Urothelium cell line (cell line): ENCODE results near the gene GALNT16.

Experiments used
- DNase-seq: peaks from one replicate; pipeline ENCODE4 v3.0.0; 2011; ENCODE audit warnings: low spot score, mixed read lengths
- FAIRE-seq: peaks from 2 replicates; lab custom pipeline; 2011; peaks lifted over from hg19 to GRCh38; lab: Jason Lieb, UNC

GALNT16 gene

DNA sequence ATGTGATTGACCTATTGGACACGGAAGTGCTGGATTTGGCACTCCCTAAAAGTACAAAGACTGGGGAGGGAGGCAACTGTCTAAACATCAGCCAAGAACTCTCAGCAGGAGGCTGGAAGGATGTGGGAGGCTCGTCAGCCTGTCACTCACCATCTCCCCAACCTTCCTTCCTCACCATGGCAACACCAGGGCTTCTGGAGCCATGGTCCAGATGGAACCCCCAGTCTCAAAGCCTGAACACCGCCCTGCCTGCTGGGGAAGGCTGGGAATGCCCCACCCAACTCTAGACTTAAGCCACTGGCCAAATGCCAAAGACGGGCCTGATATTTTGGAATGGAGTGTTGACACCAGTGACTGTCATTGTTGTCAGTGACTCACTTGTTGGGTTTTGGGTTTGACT lies 55.3 kb downstream of the GALNT16 start:
- DNase-seq, result no peak
- no peak for FAIRE-seq

DNA sequence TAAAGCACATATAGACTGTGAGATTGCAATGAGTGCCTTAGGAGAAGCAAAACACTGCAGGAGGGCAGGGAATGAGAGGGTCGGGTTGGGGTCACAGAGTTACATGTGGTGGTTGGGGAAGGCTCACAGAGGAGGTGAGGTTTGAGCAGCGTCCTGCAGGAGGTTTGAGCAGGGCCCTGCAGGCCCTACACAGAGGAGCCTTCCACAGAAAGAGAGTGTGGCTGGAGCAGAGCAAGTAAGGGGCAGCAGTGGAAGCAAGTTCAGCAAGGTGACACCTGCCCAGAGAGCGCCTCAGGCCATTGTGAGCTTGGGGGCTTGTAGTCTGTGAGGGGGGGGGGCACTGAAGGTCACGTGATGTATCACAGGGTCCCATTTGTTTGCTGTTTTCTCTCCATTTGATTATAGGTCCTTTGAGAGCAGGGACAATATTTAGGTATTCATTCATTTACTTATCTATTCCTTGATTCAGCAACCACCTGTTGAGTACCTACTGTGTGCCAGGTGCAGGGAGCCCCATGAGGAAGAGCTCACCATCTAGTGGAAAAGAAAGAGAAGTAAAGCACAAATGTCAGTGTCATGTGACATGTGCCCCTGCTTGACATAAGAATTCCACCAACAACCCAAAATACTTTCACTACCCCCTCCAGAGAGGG lies 56.6 kb downstream of the GALNT16 start:
- FAIRE-seq, result peak; percentile 90
- DNase-seq, result no peak

DNA sequence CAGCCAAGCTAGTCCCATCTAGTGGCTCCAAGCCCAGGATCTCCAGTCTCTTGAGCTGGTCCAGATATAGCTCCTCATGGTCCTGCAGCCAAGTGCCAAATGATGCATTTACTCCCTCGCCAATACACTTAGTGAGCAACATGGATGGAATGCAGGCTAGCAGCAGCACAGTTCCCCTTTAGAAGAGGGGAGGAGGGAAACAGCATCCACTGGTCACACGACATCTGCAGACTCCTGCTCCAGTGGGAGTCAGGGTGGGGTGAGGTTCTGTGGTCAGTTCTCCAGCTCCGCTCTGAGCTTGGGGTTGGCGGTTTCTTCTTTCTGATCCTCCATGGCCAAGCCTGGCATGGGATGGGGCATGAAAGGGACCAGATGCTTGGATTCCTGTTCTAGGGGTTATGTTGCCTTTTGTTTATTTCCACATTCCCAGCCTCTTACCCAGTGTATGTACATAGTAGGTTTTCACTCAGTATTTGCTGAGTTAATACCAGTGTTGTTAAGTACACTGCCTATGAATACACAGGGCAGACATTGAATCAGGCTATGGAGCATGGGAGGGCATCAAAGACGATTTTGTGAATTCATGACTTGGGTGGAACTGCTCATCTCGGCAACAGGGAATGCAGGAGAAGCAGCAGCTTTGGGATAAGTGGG lies 57.3 kb downstream of the GALNT16 start:
- DNase-seq, result peak; percentile 99
- FAIRE-seq, result peak; percentile 99

DNA sequence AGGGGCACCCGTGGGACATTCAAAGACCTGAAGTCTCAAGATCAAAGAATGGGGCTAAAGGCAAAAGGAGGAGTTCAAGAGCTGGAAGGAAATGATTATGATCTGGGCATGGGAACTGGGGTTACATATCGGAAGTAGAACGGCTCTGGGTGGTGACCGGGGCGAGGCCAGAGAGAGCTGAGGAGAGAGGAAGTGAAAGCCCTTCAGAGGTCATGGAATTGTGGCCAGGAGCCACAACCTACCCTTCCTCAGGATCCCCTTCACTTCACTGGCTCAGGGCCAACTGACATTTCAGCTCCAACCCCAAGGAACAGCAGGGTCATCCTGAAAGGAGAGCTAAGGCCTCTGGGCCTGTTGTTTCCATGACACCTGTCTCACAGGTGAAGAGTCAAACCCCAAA lies 57.8 kb downstream of the GALNT16 start:
- FAIRE-seq (no peak), DNase-seq (no peak)

DNA sequence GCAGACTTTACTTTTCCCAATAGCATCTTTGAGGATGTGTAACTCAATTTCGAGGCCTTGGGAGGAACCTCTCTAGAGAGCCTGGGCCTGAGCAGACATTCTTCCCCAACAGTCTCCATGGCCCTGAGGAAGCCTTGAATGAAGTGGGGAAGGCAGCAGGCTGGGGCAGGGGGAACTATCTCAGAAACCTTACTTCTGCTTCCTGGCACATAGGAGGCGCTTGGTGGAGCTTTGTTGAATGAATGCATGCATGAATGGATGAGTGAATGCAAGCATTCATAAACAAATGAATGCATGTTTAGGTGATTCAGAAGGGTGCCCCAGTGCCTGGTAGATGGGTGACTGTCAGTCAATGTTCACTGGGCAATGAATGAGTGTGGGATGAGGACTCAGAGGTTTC lies 58.3 kb downstream of the GALNT16 start:
- DNase-seq (no peak), FAIRE-seq (peak; percentile 13)

DNA sequence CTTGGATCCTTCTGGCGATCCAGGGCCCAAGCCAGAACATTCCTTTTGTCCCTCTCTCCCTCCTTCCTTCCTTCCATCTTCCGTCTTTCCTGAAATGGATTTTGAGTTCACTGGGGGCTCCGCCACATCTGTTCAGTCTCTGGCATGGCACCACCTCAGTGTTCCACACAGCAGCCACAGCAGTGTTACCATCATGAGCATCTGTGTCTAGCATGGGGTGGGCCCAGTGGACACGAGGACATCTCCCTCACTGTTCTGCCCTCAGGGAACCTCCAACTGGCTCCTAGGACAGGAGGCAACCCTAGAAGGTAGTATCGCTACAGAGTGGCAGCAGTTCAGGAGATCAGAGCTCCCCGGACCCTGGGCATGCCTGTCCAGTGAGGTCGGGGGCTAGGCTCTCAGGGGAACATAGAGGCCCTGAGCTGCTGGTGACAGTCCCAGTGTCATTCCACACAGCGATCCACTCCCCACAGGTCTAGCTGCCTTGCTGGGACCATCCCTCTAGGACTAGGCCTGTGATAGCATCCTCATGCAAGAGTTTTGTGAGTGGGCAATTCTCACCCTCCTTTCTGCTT lies 59.0 kb downstream of the GALNT16 start:
- FAIRE-seq (peak; percentile 85), DNase-seq (no peak)

DNA sequence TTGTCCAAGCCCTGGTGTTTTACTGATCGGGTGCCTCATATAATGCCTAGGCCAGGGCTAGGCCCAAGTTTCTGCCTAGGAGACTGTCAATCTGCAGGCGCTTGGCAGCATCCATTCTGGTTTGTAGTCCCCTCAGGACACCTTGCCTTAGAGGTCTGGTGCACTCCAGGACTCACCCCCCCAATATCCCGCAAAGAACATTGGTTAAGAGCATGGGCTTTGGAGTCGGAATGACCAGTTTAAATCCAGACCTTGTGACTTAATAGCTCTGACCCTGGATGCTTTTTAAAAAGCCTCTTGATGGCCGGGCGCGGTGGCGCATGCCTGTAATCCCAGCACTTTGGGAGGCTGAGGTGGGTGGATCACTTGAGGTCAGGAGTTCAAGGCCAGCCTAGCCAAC lies 60.0 kb downstream of the GALNT16 start:
- FAIRE-seq (no peak), DNase-seq (no peak)

DNA sequence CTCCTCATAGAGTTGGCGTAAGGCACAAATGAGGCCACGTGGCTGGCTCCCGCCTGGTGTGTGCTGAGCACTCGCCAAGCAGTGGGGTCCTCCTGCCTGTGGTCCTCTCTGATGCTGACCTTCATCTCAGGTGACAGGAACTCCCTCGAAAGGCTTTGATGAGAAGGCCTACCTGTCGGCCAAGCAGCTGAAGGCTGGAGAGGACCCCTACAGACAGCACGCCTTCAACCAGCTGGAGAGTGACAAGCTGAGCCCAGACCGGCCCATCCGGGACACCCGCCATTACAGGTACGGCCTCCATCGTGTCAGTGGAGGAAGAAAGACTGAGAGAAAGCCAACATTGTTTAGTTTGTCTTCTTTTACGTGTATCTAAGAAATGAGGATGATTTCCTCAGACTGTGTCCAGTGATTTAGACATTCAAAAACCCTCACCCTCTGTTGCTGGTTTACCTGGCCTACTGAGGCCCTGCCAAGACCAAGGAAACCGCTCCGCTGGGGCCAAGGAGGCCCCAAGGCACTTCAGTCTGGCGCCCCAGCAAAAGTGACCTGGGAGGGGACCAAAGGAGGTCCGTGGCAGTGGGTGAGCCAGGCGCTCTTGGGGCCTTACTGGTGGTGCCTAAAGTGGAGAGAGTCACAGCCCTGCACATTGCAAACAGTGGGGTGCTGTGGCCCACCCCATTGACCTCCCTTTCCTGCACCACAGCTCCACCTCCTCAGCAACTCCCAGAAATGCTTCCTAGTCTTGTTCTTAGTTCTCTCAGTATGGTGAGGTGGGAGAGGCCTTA lies 60.8 kb downstream of the GALNT16 start:
- FAIRE-seq (peak; percentile 50), DNase-seq (no peak)

DNA sequence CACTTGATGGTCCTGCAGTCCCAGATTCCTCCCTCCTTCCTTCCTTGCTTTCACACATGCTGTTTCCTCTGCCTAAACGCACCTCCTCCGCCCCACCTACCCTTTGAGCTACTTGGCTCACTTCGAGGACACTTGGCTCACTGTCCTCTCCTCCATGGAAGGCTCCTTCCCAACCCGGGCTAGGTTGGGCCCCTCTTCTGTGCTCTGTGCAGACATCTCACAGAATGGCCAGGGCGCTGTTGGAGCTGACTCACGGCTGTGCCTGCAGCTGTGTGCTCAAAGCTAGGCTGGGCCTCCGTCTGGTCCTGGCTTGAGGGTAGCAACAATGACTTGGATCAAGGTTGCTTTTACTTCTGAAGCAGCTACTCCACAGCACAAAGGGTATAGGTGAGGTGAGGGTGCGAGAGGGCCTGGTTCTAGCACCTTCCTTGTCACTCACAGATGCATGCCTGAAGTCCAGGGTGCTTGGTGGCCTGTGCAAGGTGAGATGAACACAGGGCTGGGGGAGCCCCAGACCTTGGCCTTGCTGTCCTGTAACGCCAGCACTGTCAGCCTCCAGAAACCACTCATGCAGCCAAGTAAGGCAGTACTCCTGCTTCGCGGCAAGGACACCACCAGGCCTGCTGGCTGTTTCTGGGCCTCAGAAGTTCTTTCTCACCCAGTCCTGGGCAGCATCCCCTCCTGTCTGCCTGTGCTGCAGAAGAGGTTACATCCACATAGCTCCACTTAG lies 61.8 kb downstream of the GALNT16 start:
- DNase-seq (no peak), FAIRE-seq (peak; percentile 97)

DNA sequence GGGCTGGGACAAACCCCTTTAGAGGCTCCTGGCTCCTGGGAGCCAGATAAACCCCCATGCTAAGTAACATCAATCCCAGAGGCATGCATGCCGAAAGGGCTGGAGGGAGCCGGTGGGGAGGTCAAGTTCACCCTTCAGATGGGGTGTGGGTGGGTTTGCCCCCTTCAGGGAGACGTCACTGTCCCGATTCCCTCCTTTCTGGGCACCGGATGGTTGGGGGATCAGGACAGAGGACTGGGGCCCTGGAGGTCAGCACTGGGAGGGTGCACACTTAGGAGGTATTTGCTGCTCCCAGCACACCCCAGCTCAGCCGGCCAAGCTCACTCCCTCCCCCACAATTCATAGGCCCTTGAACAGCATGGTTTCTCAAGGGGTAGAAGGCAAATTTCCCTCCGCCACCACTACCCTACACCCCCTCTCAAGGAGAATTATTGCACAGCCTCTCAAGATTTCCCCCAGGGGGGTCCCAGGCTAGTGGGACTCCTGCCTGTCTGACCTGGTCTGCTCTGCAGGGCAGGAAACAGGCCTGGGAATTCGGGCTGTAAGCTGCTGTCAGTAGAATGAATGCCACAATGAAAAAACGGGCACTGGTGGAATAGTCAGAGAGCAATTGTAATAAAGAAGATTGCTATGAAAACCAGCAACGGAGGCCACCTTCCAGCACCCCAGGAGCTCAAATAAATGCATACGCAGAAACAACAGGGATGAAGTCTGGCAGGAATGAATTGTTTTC lies 63.5 kb downstream of the GALNT16 start:
- DNase-seq (no peak), FAIRE-seq (peak; percentile 55)

DNA sequence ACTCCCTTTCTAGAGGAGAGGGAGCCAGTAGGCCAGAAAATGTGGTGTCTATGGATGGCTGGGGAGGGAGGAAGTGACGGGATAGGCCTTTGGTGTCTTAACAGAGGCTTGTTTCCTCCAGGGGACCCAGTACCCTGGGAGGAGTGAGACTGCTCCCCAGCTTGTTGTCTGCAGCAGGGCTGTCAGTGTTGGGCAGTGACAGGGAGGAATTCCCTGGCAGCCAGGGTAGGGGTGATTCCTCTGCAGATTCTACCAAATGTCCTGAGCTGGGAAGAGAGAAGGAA lies 64.0 kb downstream of the GALNT16 start:
- FAIRE-seq, result peak; percentile 9
- no peak for DNase-seq

DNA sequence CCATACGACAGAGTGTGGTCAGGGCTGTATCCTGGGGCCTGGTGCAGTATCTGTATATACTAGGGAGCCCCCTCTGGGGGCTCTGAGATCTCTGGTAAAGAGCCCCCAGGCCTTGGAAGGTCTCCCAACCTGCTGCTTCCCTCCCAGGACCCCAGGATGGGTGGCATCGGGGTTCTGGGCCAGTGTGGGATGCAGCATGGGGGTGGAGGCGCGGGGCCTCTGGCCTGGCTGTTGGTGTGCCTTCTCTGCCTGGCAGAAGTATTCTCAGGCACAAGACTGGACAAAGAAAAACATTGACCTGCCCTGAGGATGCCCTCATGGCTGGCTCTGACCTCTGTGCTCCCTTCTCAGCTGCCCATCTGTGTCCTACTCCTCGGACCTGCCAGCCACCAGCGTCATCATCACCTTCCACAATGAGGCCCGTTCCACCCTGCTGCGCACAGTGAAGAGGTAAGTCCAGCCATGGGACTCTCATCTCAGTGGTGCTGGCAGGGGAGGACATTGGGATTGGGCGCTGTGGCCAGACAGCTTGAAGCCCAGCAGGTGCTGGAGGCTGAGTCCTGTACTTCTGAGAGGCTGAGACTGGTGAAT lies 64.5 kb downstream of the GALNT16 start:
- DNase-seq (no peak), FAIRE-seq (peak; percentile 93)

DNA sequence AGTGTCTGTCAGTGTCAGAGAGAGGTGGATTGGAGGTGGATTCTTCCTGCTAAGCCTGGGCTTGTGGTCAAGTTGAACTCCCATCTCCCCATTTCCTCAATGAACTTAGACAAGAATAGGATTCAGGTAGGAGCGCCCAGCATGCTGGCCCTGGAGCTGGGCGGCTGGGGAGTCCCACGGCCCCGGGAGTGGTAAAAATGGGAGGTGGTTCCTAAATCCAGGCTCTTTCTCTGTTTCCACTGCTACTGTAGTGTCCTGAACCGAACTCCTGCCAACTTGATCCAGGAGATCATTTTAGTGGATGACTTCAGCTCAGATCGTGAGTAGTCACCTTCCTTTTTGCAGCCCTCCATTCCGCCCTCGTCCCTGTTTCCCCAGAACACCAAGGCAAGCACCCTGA lies 65.1 kb downstream of the GALNT16 start:
- FAIRE-seq, result peak; percentile 13
- no peak for DNase-seq

DNA sequence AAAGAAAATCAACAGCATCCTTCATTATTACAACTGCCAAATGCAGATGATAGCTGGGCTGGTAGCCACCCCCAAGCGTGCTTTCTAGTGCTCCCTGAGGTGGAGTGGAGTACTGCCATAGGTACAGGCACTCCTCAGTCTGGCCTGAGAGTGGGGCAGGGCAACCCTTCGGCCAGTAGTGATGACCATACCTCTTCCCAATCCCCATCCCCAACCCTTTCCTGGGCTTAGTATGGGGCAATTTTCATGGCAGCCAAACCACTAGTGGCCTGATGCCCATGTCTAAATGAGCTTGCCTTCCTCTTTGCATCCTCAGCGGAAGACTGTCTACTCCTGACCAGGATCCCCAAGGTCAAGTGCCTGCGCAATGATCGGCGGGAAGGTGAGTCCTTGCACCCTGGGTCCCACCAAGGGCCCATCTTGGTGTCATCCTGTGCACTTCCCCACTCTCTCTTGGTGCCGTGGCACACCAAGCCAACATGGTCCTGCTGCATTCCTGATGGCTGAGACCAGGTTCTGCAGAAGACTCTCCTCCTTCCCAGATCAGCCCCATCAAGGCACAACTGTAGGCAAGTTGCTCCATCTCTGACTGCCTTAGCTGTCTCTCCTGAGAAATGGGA lies 65.8 kb downstream of the GALNT16 start:
- FAIRE-seq, result peak; percentile 87
- no peak for DNase-seq

DNA sequence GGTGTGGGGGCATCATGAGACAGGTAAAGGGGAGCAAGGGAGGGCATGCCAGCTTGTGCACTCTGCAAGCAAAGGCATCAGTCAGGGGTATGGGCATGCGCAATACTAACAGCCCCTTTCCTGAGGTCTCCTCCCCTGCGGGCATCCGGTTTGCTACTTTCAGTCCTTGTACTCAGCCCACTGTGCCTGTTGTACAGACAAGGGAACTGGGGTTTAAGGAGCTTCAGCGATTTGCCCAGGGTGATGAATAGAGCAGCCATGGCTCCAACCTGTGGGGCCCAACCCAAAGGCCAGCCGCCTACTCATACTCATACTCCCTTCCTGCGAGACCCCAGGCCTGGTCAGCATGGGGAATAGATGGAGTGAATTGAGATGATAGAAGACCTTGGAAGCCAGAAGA lies 66.7 kb downstream of the GALNT16 start:
- FAIRE-seq (no peak), DNase-seq (no peak)

DNA sequence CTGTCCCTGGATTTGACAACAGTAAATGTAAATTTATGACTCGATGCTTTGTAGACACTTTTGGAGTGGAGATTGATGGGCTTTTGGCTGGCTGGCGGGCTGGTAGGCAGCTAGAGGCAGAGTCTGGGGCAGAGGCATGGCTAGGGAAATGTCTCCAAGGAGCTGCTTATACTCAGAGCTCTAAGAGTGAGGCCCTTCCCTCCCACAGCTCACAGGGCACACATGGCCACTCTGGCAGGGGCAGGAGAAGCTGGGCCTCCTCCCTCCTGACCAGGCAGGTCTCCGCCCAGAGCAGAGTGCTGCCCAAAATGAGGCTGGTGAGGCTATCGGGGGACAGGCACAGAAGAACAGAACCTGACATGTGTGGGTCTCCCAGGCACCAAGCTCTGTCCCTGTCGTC lies 67.5 kb downstream of the GALNT16 start:
- no peak for FAIRE-seq
- no peak for DNase-seq

DNA sequence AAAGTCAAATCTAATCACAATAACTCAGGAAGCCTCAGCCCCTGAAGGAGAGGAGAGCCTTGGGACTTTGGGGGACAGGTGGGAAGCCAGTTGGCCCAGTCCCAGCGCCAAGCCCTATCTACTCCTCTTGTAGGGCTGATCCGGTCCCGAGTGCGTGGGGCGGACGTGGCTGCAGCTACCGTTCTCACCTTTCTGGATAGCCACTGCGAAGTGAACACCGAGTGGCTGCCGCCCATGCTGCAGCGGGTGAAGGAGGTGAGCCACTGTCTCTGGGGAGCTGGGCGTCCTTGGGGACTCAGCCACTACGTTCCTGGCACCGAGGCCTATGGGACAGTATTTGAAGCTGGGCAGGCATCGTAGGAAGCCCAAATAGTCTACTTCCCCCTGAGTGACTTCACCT lies 68.4 kb downstream of the GALNT16 start:
- FAIRE-seq, result no peak
- no peak for DNase-seq

DNA sequence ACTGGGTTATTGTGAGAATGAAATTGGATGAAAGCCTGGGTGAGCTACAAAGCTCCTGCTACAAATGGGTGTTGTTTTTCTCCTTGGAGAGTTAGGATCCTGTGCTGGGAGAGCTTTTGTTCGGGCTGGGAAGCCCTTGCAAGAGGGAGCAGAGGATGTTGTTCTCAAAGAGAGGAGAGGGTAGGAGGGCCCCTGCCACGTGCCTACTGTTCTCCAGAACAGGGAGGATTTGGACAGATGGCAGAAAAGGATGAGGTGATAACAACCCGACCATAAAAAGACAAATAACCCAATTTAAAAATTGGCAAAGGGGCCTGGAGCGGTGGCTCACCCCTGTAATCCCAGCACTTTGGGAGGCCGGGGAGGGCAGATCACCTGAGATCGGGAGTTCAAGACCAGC lies 68.8 kb downstream of the GALNT16 start:
- no peak for DNase-seq
- no peak for FAIRE-seq

DNA sequence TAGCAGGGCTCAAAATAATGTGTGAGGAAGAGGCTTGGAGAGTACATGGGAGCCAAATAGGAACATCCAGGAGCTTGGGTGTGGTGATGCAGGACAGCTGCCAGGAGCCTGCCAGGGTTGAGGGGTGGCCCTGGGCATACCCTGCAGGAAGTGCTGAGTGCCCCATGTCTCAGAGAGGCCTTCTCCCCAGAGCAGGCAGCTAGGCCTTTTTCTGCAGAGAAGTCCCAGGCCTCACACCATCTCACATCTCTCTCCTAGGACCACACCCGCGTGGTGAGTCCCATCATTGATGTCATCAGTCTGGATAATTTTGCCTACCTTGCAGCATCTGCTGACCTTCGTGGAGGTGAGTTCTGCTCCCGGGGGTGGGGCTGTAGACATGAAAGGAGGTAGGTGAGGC lies 71.2 kb downstream of the GALNT16 start:
- DNase-seq (no peak), FAIRE-seq (peak; percentile 84)
